ENCODE measurements around the gene LHX8. TPM values are rescaled to one million over a fixed set of nuclear protein-coding genes. Genes with fewer than 3 reads are reported as not detected.

LHX8 gene
- total RNA-seq, 4 donors from 2014 or later, result 0.23 to 1.3 TPM; not detected in 2

DNA sequence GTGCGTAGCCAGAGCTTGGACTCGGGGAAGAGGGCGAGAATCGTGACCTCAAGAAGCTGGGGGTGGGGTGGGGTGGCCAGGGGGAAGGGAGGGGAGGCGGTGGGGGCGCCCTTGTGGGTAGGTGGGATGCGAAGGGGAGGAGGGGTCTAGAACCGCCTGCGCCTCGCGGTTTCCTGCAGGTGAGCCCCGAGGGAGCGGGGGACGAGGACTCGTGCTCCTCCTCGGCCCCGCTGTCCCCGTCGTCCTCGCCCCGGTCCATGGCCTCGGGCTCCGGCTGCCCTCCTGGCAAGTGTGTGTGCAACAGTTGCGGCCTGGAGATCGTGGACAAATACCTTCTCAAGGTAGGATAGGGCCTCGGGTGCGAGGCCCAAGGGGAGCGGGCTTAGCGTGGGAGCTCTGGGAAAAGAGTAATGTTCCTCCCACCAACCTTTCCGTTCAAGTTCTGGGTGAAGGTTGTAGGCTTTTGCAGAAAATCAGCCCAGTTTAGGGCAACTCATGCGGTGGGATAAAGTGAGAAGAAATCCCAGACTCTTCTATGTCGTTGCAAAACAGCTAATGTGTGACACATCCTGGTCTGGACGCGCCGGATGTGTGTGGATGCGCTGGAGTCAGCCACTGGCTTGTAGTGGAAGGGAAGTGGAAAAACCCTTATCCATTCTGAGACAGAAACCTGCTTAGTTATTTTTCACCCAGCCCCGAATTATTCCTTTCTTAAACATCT lies 2.9 kb downstream of the LHX8 start:
- intact Hi-C loops (cut with DNase I), result no loop called here
- H3K36me3 ChIP-seq, result no peaks in the 10 kb centered on the region
- peaks cover 18 to 95% (median 36%) of the 10 kb centered on the region in 4 donors for H3K27me3 ChIP-seq
- H3K4me1 ChIP-seq, result peaks cover 10 to 35% (median 15%) of the 10 kb centered on the region in 3 donors
- WGBS, 2 donors, result 16 to 23% methylated on average over 11 to 20 of the region's 37 CpGs
- H3K4me3 ChIP-seq, result peak overlapping the region in 2 of 4 donors; percentile 44 to 65
- DNase-seq, result no peak
- H3K27ac ChIP-seq, result peak overlapping the region in 3 of 4 donors; percentile 36 to 90 (median 50)
- H3K9me3 ChIP-seq, result no peaks in the 10 kb centered on the region
- TF ChIP-seq POLR2A (IDR thresholded peaks at IDR 0.05), result peak in 1 of 4 donors; percentile 18
- TF ChIP-seq CTCF (IDR thresholded peaks at IDR 0.05), result no peak

DNA sequence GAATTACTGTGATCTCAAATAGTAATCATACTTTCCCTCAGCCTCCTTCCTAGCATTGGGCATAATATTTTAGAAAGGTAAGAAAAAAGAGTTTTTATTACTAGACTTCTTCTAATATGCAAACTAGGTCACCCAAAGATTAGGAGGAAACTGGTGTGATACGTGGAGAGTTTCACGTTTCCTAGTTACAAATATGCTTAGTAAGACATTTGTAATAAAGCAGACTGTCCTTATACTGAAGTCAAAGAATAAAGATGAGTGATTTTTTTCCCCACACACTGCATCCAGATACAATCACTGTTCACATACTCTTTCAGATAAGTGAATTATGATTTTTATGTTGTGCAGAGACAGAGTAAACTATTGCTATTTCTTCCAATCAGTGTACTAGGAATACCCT lies 17.9 kb downstream of the LHX8 start:
- Histone ChIP-seq H3K27ac (no peak overlapping the region), H3K9me3 (no peaks in the 10 kb centered on the region), H3K4me3 (no peak overlapping the region), H3K36me3 (no peaks in the 10 kb centered on the region), H3K27me3 (no peaks in the 10 kb centered on the region), H3K4me1 (no peaks in the 10 kb centered on the region)
- no peak for TF ChIP-seq CTCF (IDR thresholded peaks at IDR 0.05)
- no peak for TF ChIP-seq POLR2A (IDR thresholded peaks at IDR 0.05)
- no peak for DNase-seq
- intact Hi-C loops (cut with DNase I), result no loop called here
- WGBS, 2 donors, result 47 to 64% methylated on average over 2 of the region's 2 CpGs

DNA sequence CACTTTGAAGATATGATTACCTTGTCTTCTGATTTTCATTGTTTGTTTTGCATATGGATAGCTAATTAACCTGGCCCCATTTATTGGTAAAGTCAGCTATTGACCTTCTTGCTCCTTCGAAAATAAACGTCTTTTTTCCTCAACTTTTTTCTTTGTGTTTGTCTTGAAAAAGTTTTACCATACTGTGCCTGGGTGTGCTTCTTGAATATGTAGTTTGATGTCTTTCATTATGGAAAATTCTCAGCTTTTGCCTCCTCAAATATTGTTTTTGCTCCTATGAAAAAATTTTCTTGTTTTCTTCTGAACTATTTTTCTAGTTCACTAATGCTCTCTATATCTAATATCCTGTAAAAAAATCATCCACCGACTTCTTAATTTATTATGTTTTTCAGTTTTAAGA lies 25.0 kb downstream of the LHX8 start:
- Histone ChIP-seq H3K27me3 (no peaks in the 10 kb centered on the region), H3K9me3 (no peaks in the 10 kb centered on the region), H3K36me3 (no peaks in the 10 kb centered on the region), H3K4me1 (no peaks in the 10 kb centered on the region), H3K4me3 (no peak overlapping the region), H3K27ac (no peak overlapping the region)
- 81 to 93% methylated on average over 3 of the region's 3 CpGs for WGBS, 2 donors
- TF ChIP-seq CTCF (IDR thresholded peaks at IDR 0.05), result no peak
- no peak for TF ChIP-seq POLR2A (IDR thresholded peaks at IDR 0.05)
- intact Hi-C loops (cut with DNase I), result no loop called here
- no peak for DNase-seq

GRCh38 chr1:75165264-75165663 lies 31.1 kb downstream of the LHX8 start:
- H3K4me1 ChIP-seq, result no peaks in the 10 kb centered on the region
- intact Hi-C loops (cut with DNase I), result no loop called here
- TF ChIP-seq CTCF (IDR thresholded peaks at IDR 0.05), result no peak
- TF ChIP-seq POLR2A (IDR thresholded peaks at IDR 0.05), result no peak
- H3K27me3 ChIP-seq, result no peaks in the 10 kb centered on the region
- no peak overlapping the region for H3K27ac ChIP-seq
- no peaks in the 10 kb centered on the region for H3K36me3 ChIP-seq
- H3K4me3 ChIP-seq, result no peak overlapping the region
- H3K9me3 ChIP-seq, result no peaks in the 10 kb centered on the region
- DNase-seq, result no peak

DNA sequence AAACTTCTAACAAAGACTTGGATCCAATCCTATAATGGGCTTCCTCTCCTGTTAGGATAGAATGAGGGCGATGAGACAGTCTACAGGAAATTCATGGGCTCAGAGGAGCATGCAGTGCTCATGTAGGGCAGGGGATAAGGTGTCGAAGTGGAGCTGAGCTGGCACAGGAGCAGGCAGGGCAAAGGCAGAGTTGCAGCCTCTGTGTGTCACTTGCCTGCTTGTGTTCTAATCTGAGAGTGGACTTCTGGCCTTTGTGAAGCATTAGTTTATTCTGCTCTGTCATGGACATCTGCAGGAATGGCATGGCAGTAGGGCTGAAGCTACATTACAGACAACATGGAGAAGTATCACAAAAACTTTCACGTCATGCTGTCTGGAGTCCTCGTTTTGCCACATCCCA lies 32.6 kb downstream of the LHX8 start:
- TF ChIP-seq CTCF (IDR thresholded peaks at IDR 0.05), result no peak
- no peak for TF ChIP-seq POLR2A (IDR thresholded peaks at IDR 0.05)
- WGBS, 2 donors, result 72 to 84% methylated on average over 4 of the region's 4 CpGs
- H3K9me3 ChIP-seq, result no peaks in the 10 kb centered on the region

More for the DNA sequence above, 32.6 kb downstream of the LHX8 start:
- no peaks in the 10 kb centered on the region for H3K4me1 ChIP-seq
- peak overlapping the region in 1 of 4 donors; percentile 3 for H3K27ac ChIP-seq
- no peaks in the 10 kb centered on the region for H3K27me3 ChIP-seq
- no peak overlapping the region for H3K4me3 ChIP-seq
- intact Hi-C loops (cut with DNase I), result no loop called here
- no peaks in the 10 kb centered on the region for H3K36me3 ChIP-seq
- DNase-seq, result no peak
